Heart left ventricle (tissue), 13 donors: Measurements from ENCODE around the gene CACNG6.

Experiments
- POLR2A ChIP-seq, 2 donors: fragments of 450-650 bp; IDR thresholded peaks; one replicate each; pipeline ENCODE4 v1.6.1; 2017; ENCODE audit warnings: antibody characterized with exemption in 2 of 2, mild to moderate bottlenecking in 2 of 2, moderate library complexity in 2 of 2
- TF ChIP-seq, protein P1 (sequence below), 12 donors: fragments of 200-600 bp; sonication (generic) in 4 of 12; IDR thresholded peaks; one replicate each; pipeline versions ENCODE4 v1.5.0 to v1.8.0; 2018 to 2022; ENCODE audit warnings: antibody characterized with exemption in 12 of 12, mild to moderate bottlenecking in 5 of 12
- donor health status: ischemic (EF 13 %, LVEDD 7.1; RV severe dilation, severe dysfunction).
- donor health status: DM: no; HTN: yes; CAD: no.
- donor health status: DM: no; HTN: no; CAD: no.
- donor health status: ischemic (EF 25% LVEDD 6.9; RV normal size, moderate dysfunction).
- donor health status: ischemic (EF 25% LVEDD 5.7; RV mildly dilated, moderate dysfunction).
- donor health status: ischemic (EF 35%, LVEDD 5.7; RV mildly dilated, moderate dysfunction).
- donor health status: nonischemic (EF 11% LVEDD 7.7; RV severe dilation, severe dysfunction).
- donor health status: DM: yes; HTN: yes; CAD: no.
- donor health status: PGD.
- donor health status: ischemic (EF 29% LVEDD 5.4; RV normal size, mild dysfunction).
- donor health status: nonischemic (EF 23%, LVEDD 6.1; RV moderate dilation, normal function).

DNA sequence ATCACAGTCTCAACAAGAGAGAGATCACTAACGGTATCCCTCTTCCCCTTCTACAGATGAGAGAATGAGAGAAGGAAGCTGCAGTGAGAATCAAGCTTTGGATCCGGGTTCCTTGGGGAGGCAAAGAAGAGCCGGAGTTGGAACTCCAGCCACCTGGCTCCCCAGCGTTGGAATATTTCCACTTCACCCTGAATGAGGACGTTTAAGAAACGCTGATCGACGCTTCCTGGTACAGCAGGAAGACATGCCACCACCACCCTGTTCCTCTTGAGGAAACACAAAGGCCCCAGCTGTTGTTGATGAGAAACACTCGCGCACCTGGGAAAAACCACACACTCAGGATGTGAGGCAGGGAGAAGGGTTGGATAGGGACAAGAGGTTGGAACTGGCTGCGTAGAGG lies 40.0 kb upstream of the CACNG6 start:
- TF ChIP-seq, protein P1, sequence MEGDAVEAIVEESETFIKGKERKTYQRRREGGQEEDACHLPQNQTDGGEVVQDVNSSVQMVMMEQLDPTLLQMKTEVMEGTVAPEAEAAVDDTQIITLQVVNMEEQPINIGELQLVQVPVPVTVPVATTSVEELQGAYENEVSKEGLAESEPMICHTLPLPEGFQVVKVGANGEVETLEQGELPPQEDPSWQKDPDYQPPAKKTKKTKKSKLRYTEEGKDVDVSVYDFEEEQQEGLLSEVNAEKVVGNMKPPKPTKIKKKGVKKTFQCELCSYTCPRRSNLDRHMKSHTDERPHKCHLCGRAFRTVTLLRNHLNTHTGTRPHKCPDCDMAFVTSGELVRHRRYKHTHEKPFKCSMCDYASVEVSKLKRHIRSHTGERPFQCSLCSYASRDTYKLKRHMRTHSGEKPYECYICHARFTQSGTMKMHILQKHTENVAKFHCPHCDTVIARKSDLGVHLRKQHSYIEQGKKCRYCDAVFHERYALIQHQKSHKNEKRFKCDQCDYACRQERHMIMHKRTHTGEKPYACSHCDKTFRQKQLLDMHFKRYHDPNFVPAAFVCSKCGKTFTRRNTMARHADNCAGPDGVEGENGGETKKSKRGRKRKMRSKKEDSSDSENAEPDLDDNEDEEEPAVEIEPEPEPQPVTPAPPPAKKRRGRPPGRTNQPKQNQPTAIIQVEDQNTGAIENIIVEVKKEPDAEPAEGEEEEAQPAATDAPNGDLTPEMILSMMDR (IDR thresholded peaks at IDR 0.05) = no peak
- TF ChIP-seq POLR2A (IDR thresholded peaks at IDR 0.05) = no peak
